Measurements from ENCODE around the gene SUPT6H. TPM values are rescaled to one million over a fixed set of nuclear protein-coding genes. Genes with fewer than 3 reads are reported as not detected.

SUPT6H gene
- total RNA-seq, 1 experiment from 2014 or later = 61.3 TPM

DNA sequence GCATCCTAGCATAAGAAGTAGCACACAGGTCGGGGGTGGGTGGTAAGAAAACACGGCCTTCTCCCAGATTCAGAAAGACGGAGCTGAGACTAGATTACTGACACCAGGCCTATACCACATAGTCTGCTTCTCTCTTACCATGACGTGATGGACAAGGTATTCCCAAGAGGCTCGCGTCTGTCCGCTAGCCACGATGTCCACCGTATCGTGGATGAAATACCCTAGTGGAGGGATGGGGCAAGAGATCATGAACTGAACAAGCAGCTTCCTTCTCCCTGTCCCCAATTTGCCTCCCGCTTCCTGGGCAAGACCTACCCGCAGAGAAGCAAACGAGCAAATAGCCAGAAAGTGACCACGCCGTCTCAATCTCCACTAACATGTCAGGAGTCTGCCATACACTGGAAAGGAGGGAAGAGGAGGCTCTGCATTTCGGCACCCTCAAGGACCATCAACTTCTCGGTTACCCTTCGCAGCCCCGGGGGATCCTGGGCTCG lies 63.2 kb downstream of the SUPT6H start (continued):
- TF ChIP-seq ESRRA (CRISPR knock-in tag; IDR thresholded peaks at IDR 0.05; ENCODE audit: borderline replicate concordance) (no peak), TCF7 (CRISPR knock-in tag; IDR thresholded peaks at IDR 0.05; ENCODE audit: low read depth) (no peak), NR1H2 (CRISPR knock-in tag; IDR thresholded peaks at IDR 0.05) (no peak), CBFB (CRISPR knock-in tag; IDR thresholded peaks at IDR 0.05; ENCODE audit: low read depth) (no peak), JAZF1 (CRISPR knock-in tag; IDR thresholded peaks at IDR 0.05) (no peak), ZNF425 (CRISPR knock-in tag; conservative IDR thresholded peaks at IDR 0.05) (peak; percentile 80; the same call in 1 of the 2 replicates)
- TF ChIP-seq, protein P1, sequence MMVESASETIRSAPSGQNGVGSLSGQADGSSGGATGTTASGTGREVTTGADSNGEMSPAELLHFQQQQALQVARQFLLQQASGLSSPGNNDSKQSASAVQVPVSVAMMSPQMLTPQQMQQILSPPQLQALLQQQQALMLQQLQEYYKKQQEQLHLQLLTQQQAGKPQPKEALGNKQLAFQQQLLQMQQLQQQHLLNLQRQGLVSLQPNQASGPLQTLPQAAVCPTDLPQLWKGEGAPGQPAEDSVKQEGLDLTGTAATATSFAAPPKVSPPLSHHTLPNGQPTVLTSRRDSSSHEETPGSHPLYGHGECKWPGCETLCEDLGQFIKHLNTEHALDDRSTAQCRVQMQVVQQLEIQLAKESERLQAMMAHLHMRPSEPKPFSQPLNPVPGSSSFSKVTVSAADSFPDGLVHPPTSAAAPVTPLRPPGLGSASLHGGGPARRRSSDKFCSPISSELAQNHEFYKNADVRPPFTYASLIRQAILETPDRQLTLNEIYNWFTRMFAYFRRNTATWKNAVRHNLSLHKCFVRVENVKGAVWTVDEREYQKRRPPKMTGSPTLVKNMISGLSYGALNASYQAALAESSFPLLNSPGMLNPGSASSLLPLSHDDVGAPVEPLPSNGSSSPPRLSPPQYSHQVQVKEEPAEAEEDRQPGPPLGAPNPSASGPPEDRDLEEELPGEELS (CRISPR knock-in tag; IDR thresholded peaks at IDR 0.05) = no peak
- TF ChIP-seq, protein P2, sequence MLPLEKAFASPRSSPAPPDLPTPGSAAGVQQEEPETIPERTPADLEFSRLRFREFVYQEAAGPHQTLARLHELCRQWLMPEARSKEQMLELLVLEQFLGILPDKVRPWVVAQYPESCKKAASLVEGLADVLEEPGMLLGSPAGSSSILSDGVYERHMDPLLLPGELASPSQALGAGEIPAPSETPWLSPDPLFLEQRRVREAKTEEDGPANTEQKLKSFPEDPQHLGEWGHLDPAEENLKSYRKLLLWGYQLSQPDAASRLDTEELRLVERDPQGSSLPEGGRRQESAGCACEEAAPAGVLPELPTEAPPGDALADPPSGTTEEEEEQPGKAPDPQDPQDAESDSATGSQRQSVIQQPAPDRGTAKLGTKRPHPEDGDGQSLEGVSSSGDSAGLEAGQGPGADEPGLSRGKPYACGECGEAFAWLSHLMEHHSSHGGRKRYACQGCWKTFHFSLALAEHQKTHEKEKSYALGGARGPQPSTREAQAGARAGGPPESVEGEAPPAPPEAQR (CRISPR knock-in tag; IDR thresholded peaks at IDR 0.05) = no peak

DNA sequence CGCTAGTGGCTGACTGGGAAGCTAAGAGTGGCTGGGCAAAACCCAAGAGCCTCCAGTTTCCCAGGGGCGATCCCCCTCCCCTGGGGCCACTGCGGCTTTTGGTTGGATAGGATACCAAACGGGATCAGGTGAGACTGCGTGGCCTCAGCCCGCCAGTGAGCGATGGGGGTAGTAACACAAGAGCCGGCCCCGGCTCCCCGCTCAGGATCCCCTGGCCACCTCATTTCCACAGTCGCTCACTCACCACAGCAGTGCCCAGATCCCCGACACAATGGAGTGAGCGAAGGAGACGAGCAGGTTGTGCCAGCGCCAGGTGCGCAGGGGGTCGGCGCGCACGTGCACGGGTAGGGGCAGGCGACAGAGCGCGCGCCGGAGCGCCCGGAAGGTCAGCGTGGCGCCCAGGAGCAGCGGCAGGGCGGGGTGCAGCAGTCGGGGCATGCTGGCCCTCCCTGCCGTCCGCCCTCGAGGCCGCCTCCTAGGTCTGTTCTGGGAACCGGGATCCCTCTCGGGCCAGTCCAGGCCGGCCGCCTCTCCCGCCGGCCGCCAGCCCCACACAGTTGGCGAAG lies 63.7 kb downstream of the SUPT6H start:
- peak overlapping the region; percentile 98 for H3K27ac Mint-ChIP-seq
- CTCF ChIA-PET = interaction anchor here (0.6 to 12.2 kb wide), 32 partner anchors 9 to 391 kb away, joined by 4 to 541 read pairs (median 12); partner anchors contain the start of genes BLTP2, DHRS13, ERAL1 and FAM222B
- DNase-seq (ENCODE audit: low spot score) = peak; percentile 77
- ATAC-seq = peak; percentile 43
- no peaks in the 10 kb centered on the region for H3K27me3 Mint-ChIP-seq (ENCODE audit: low read depth)
- POLR2A ChIA-PET = interaction anchor here (0.6 to 6.4 kb wide), 12 partner anchors 13 to 454 kb away, joined by 3 to 310 read pairs (median 10); partner anchors contain the start of genes DHRS13, FAM222B, MYO18A and PHF12
- no peaks in the 10 kb centered on the region for H3K9me3 Mint-ChIP-seq
- peaks cover 50% of the 10 kb centered on the region for H3K4me1 Mint-ChIP-seq
- H3K36me3 Mint-ChIP-seq = peaks cover 38% of the 10 kb centered on the region
- H3K4me3 Mint-ChIP-seq = peak overlapping the region; percentile 93
- TF ChIP-seq, protein P3, sequence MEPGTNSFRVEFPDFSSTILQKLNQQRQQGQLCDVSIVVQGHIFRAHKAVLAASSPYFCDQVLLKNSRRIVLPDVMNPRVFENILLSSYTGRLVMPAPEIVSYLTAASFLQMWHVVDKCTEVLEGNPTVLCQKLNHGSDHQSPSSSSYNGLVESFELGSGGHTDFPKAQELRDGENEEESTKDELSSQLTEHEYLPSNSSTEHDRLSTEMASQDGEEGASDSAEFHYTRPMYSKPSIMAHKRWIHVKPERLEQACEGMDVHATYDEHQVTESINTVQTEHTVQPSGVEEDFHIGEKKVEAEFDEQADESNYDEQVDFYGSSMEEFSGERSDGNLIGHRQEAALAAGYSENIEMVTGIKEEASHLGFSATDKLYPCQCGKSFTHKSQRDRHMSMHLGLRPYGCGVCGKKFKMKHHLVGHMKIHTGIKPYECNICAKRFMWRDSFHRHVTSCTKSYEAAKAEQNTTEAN (CRISPR knock-in tag; IDR thresholded peaks at IDR 0.05) = peak; percentile 85
- TF ChIP-seq ZNF138 (CRISPR knock-in tag; conservative IDR thresholded peaks at IDR 0.05) = no peak
- no peak for TF ChIP-seq ATF3 (CRISPR knock-in tag; conservative IDR thresholded peaks at IDR 0.05)
- TF ChIP-seq, protein P4, sequence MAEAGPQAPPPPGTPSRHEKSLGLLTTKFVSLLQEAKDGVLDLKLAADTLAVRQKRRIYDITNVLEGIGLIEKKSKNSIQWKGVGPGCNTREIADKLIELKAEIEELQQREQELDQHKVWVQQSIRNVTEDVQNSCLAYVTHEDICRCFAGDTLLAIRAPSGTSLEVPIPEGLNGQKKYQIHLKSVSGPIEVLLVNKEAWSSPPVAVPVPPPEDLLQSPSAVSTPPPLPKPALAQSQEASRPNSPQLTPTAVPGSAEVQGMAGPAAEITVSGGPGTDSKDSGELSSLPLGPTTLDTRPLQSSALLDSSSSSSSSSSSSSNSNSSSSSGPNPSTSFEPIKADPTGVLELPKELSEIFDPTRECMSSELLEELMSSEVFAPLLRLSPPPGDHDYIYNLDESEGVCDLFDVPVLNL (CRISPR knock-in tag; IDR thresholded peaks at IDR 0.05; ENCODE audit: borderline replicate concordance, low read depth) = no peak
- TF ChIP-seq JAZF1 (CRISPR knock-in tag; IDR thresholded peaks at IDR 0.05) = no peak
- no peak; the same call in 1 of the 2 replicates for TF ChIP-seq ESRRA (CRISPR knock-in tag; IDR thresholded peaks at IDR 0.05; ENCODE audit: borderline replicate concordance)
- TF ChIP-seq FOXP1 (CRISPR knock-in tag; IDR thresholded peaks at IDR 0.05; ENCODE audit: borderline replicate concordance) = peak; percentile 80
- peak; percentile 90 for TF ChIP-seq ERG (CRISPR knock-in tag; IDR thresholded peaks at IDR 0.05)
- TF ChIP-seq, protein P5, sequence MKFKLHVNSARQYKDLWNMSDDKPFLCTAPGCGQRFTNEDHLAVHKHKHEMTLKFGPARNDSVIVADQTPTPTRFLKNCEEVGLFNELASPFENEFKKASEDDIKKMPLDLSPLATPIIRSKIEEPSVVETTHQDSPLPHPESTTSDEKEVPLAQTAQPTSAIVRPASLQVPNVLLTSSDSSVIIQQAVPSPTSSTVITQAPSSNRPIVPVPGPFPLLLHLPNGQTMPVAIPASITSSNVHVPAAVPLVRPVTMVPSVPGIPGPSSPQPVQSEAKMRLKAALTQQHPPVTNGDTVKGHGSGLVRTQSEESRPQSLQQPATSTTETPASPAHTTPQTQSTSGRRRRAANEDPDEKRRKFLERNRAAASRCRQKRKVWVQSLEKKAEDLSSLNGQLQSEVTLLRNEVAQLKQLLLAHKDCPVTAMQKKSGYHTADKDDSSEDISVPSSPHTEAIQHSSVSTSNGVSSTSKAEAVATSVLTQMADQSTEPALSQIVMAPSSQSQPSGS (CRISPR knock-in tag; IDR thresholded peaks at IDR 0.05; ENCODE audit: borderline replicate concordance, low read depth) = 0 out of 2 replicates have a peak, but pooled peaks have one; percentile 10
- TF ChIP-seq, protein P6, sequence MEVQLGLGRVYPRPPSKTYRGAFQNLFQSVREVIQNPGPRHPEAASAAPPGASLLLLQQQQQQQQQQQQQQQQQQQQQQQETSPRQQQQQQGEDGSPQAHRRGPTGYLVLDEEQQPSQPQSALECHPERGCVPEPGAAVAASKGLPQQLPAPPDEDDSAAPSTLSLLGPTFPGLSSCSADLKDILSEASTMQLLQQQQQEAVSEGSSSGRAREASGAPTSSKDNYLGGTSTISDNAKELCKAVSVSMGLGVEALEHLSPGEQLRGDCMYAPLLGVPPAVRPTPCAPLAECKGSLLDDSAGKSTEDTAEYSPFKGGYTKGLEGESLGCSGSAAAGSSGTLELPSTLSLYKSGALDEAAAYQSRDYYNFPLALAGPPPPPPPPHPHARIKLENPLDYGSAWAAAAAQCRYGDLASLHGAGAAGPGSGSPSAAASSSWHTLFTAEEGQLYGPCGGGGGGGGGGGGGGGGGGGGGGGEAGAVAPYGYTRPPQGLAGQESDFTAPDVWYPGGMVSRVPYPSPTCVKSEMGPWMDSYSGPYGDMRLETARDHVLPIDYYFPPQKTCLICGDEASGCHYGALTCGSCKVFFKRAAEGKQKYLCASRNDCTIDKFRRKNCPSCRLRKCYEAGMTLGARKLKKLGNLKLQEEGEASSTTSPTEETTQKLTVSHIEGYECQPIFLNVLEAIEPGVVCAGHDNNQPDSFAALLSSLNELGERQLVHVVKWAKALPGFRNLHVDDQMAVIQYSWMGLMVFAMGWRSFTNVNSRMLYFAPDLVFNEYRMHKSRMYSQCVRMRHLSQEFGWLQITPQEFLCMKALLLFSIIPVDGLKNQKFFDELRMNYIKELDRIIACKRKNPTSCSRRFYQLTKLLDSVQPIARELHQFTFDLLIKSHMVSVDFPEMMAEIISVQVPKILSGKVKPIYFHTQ (CRISPR knock-in tag; IDR thresholded peaks at IDR 0.05) = peak; percentile 86
- 0 out of 2 replicates have a peak, but pooled peaks have one; percentile 54 for TF ChIP-seq IRF1 (CRISPR knock-in tag; IDR thresholded peaks at IDR 0.05)
- peak; percentile 34; the same call in 1 of the 2 replicates for TF ChIP-seq GABPB1 (CRISPR knock-in tag; IDR thresholded peaks at IDR 0.05)
